ENCODE measurements around the gene LDHAL6B. TPM values are rescaled to one million over a fixed set of nuclear protein-coding genes. Genes with fewer than 3 reads are reported as not detected.

The LDHAL6B gene
- total RNA-seq, 1 donor from 2014 or later = not detected

DNA sequence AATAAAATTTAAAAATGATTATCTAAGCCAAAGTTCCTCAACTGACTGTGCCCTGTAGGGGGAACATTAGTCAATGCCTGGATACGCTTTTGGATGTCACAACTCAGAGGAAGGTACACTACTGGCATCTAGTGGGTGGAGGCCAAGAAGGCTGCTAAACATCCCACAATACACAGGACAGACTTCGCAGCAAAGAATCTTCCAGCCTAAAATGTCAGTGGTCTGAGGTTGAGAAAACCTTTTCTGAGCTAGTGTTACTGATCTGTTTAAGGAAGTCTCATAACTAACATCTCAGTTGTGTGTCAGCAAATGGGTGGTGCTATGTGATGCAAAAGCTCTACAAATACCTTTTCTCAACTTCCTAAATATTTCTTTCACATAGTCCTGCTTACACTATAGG is 20.9 kb upstream of the LDHAL6B start:
- no peak overlapping the region for H3K27ac Mint-ChIP-seq
- H3K4me3 Mint-ChIP-seq (ENCODE audit: low read depth) = no peak overlapping the region
- intact Hi-C loops (cut with micrococcal nuclease) = no loop called here
- peaks cover 52% of the 10 kb centered on the region for H3K36me3 Mint-ChIP-seq (ENCODE audit: low read depth)
- no peaks in the 10 kb centered on the region for H3K4me1 Mint-ChIP-seq (ENCODE audit: low read depth)
- peaks cover 2% of the 10 kb centered on the region for H3K27me3 Mint-ChIP-seq (ENCODE audit: low read depth)
- no peak for DNase-seq (ENCODE audit: low spot score)
- peaks cover 19% of the 10 kb centered on the region for H3K9me3 Mint-ChIP-seq

DNA sequence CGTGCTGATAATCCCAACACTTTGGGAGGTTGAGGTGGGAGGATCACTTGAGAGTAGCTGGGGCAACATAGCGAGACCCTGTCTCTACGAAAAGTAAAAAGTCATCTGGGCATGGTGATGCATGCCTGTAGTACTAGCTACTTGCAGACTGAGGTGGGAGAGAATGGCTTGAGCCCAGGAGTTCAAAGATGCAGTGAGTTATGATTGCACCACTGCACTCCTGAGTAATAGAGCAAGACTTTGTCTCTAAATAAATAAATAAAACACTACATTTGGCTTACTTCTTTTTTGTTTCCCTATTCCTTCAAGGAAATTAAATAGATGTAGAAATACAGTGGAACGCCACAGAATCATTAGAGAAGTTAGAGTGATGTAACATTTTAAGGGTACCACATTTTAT is 20.1 kb upstream of the LDHAL6B start:
- no peak overlapping the region for H3K4me3 Mint-ChIP-seq (ENCODE audit: low read depth)

DNA sequence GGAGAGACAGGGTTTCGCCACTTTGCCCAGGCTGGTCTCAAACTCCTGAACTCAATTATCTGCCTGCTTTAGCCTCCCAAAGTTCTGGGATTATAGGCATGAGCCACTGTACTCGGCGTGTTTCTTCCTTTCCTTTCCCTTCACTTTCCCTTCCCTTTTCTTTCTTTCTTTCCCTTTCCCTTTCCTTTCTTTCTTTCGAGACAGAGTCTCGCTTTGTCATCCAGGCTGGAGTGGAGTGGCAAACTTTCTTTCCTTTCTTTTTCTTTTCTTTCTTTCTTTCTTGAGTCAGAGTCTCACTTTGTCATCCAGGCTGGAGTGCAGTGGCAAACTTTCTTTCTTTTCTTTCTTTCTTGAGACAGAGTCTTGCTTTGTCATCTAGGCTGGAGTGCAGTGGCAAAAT is 17.4 kb upstream of the LDHAL6B start:
- H3K27ac Mint-ChIP-seq = no peak overlapping the region
- peaks cover 2% of the 10 kb centered on the region for H3K27me3 Mint-ChIP-seq (ENCODE audit: low read depth)
- intact Hi-C loops (cut with micrococcal nuclease) = no loop called here
- DNase-seq (ENCODE audit: low spot score) = no peak
- H3K9me3 Mint-ChIP-seq = no peaks in the 10 kb centered on the region
- peaks cover 34% of the 10 kb centered on the region for H3K36me3 Mint-ChIP-seq (ENCODE audit: low read depth)
- no peak overlapping the region for H3K4me3 Mint-ChIP-seq (ENCODE audit: low read depth)
- H3K4me1 Mint-ChIP-seq (ENCODE audit: low read depth) = no peaks in the 10 kb centered on the region

More for the DNA sequence above, 20.1 kb upstream of the LDHAL6B start:
- H3K27me3 Mint-ChIP-seq (ENCODE audit: low read depth) = peaks cover 2% of the 10 kb centered on the region
- H3K27ac Mint-ChIP-seq = no peak overlapping the region
- intact Hi-C loops (cut with micrococcal nuclease) = no loop called here
- peaks cover 13% of the 10 kb centered on the region for H3K9me3 Mint-ChIP-seq
- no peak for DNase-seq (ENCODE audit: low spot score)
- H3K4me1 Mint-ChIP-seq (ENCODE audit: low read depth) = no peaks in the 10 kb centered on the region
- peaks cover 50% of the 10 kb centered on the region for H3K36me3 Mint-ChIP-seq (ENCODE audit: low read depth)

DNA sequence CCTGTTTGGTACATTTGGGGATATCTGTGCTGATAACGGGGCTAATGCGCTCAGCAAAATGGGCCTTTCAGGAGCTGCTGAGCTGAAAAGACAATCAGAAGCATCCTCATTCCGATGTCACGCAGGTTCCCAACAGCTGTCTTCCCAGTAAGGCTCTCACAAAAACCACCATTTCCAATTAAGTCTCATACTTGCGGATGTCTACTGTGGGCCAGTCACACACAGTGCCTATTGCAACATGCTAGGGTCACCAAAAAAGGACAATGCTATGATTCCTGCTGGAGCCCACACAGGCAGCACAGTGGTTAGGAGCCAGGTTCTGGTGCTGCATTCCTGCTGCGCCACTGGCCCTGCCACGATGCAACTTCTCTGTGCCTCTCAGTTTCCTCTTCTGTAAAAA is 16.4 kb upstream of the LDHAL6B start:
- Mint-ChIP-seq H3K36me3 (ENCODE audit: low read depth) (peaks cover 32% of the 10 kb centered on the region), H3K27me3 (ENCODE audit: low read depth) (peaks cover 2% of the 10 kb centered on the region), H3K27ac (no peak overlapping the region), H3K4me1 (ENCODE audit: low read depth) (no peaks in the 10 kb centered on the region), H3K4me3 (ENCODE audit: low read depth) (no peak overlapping the region), H3K9me3 (no peaks in the 10 kb centered on the region)
- intact Hi-C loops (cut with micrococcal nuclease) = no loop called here
- DNase-seq (ENCODE audit: low spot score) = no peak

DNA sequence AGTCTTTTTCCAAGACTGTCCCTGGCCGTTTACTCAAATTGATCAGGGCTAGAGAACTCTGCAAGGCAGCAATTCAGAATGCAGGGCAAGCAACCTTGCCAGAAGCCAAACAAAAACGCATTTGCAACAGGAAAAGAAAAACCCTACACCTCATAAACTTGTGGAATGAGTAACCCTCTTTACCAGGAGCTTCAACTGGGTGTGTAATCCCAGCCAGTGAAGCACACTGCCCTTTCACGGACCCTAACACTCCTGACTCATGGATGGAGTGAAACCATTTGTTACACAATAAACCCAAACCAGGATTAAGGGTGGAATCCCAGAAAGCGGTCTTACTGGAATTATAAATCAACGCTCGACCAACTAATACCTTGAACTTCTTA is 14.8 kb upstream of the LDHAL6B start:
- Mint-ChIP-seq H3K4me1 (ENCODE audit: low read depth) (no peaks in the 10 kb centered on the region), H3K27ac (no peak overlapping the region), H3K36me3 (ENCODE audit: low read depth) (peaks cover 41% of the 10 kb centered on the region), H3K9me3 (no peaks in the 10 kb centered on the region), H3K27me3 (ENCODE audit: low read depth) (peaks cover 2% of the 10 kb centered on the region), H3K4me3 (ENCODE audit: low read depth) (no peak overlapping the region)
- DNase-seq (ENCODE audit: low spot score) = no peak
- intact Hi-C loops (cut with micrococcal nuclease) = no loop called here

DNA sequence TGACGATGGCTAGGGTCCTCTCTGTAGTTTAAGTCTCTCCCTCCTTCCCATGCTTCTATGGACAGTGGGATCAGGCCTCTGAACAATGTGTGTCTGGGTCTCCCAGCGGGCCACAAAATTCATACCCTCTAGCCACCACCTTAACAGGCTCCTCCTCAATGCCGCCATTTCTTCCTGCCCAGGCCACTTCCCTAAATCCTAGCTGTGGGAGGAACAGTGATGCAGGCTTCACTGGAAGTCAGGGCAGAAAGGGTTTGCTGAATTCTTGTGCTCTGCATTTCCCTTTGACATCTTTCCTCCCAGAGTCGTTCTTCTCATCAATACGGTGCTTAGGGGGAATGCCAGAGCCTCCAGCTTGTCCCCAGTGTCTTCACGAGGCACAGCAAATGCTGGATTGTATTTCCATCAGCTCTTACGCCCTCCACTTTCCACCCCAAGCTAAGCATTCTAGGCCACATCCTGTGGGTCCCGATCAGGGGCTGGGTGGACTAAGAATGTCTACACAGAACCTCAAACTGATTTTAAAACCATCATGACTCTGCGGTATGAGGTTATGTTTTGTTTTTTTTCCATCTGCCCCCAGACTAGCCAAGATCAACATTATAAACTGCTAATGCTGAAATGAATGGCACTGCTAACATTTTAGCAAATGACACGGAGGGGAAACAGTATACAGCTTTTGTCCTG is 11.9 kb upstream of the LDHAL6B start:
- Mint-ChIP-seq H3K36me3 (ENCODE audit: low read depth) (peaks cover 33% of the 10 kb centered on the region), H3K27me3 (ENCODE audit: low read depth) (peaks cover 2% of the 10 kb centered on the region), H3K4me3 (ENCODE audit: low read depth) (no peak overlapping the region), H3K4me1 (ENCODE audit: low read depth) (no peaks in the 10 kb centered on the region), H3K27ac (no peak overlapping the region), H3K9me3 (no peaks in the 10 kb centered on the region)
- intact Hi-C loops (cut with micrococcal nuclease) = no loop called here
- DNase-seq (ENCODE audit: low spot score) = no peak

DNA sequence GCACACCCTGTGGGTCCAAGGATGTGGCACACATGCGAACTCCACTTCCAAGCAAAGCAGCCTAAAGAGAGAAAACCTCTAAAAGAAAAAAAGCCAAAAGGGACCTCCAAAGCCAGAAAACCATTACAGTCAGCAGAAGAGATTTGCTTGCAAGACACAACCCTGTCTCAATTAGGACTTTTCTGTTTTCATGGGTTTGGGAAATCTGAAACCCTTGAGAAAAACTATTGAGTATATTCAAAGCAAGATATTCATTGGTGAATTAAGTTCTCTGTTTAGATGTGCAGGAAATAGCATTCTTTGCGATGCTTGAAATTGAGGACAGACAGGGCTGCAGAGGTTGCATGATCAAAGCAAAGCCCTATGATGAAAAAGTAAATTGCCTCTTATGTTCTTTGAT is 10.2 kb upstream of the LDHAL6B start:
- DNase-seq (ENCODE audit: low spot score) = no peak
- Mint-ChIP-seq H3K27ac (no peak overlapping the region), H3K9me3 (no peaks in the 10 kb centered on the region), H3K27me3 (ENCODE audit: low read depth) (peaks cover 2% of the 10 kb centered on the region), H3K4me3 (ENCODE audit: low read depth) (no peak overlapping the region), H3K4me1 (ENCODE audit: low read depth) (no peaks in the 10 kb centered on the region), H3K36me3 (ENCODE audit: low read depth) (peaks cover 33% of the 10 kb centered on the region)
- intact Hi-C loops (cut with micrococcal nuclease) = no loop called here

DNA sequence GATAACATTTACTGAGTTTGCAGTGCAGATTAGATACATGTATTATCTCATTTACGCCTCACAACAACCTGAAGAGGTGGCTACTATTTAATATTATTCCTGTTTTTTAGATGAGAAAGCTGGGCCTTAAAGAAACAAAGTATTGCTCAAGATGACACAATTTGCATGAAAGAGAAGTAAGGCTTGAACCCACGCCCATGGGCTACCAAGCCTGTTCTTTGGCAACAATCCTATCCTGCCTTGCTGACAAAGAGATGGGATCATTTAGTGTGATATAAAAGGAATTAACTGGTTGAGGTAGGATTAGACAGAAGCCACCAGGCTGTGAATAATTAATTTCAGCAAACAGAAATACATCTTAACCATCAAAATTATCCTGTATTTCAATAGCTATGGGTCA is 9.2 kb upstream of the LDHAL6B start:
- H3K4me1 Mint-ChIP-seq (ENCODE audit: low read depth) = no peaks in the 10 kb centered on the region
- peaks cover 2% of the 10 kb centered on the region for H3K27me3 Mint-ChIP-seq (ENCODE audit: low read depth)
- no peaks in the 10 kb centered on the region for H3K9me3 Mint-ChIP-seq
- H3K27ac Mint-ChIP-seq = no peak overlapping the region
- DNase-seq (ENCODE audit: low spot score) = no peak
- H3K4me3 Mint-ChIP-seq (ENCODE audit: low read depth) = no peak overlapping the region
- intact Hi-C loops (cut with micrococcal nuclease) = no loop called here
- peaks cover 30% of the 10 kb centered on the region for H3K36me3 Mint-ChIP-seq (ENCODE audit: low read depth)

DNA sequence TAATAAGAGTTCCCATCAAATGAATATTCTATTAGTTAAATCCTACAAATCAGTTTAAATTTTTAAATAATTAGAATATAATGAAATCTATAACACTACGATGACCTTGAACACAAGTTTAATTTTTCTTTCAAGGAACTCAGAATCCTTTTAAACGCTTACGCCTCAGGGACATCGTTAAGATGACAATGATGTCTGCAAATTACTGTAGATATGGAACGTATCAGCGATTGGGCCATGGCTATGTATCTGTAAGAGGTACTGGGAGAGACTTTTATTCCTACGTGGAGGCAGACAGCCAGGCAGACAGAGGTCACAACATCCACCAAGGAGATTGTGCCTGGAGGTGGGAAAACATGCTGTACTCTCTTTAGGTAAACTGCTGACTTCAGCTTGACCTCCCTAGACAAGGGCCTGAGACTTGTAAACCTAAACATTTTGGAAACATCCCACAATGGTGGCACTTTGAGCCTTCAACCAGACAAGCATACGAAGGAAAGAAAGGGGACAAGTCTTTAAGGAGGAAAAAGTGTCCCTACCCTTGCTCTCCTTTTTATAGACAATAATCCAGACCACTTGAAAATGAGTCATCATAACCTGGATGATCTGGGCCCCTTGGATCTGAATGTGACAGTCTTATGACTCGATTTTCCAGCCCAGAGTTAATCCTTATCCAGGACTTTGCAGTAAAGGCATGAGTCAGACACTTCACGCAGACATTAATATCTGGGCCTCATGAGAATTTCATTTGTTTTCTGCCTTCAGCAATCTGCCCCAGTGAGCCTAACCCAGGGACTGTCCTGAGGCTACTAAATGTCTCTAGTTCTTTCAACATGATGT is 6.8 kb upstream of the LDHAL6B start:
- peaks cover 2% of the 10 kb centered on the region for H3K27me3 Mint-ChIP-seq (ENCODE audit: low read depth)
- no peak for DNase-seq (ENCODE audit: low spot score)
- intact Hi-C loops (cut with micrococcal nuclease) = no loop called here
- H3K27ac Mint-ChIP-seq = no peak overlapping the region
- no peak overlapping the region for H3K4me3 Mint-ChIP-seq (ENCODE audit: low read depth)
- H3K9me3 Mint-ChIP-seq = no peaks in the 10 kb centered on the region
- no peaks in the 10 kb centered on the region for H3K4me1 Mint-ChIP-seq (ENCODE audit: low read depth)
- H3K36me3 Mint-ChIP-seq (ENCODE audit: low read depth) = peaks cover 34% of the 10 kb centered on the region

DNA sequence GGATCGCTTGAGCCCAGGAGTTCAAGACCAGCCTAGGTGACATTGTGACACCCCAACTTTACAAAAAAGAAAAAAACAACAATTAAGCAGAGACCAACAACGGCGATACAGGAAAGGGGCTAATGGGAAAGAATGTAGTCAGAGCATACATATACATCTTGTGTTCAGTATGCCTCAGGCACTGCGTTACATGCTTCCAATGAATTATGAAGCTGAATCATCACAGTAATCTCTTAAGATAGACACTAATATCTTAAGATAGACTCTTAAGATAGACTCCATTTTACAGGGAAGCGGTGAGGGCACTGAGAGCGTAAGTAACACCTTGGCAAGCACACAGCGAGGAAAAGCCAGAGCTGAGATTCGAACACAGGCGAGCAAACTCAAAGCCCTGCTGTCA is 6.1 kb upstream of the LDHAL6B start:
- no peak for DNase-seq (ENCODE audit: low spot score)
- H3K4me1 Mint-ChIP-seq (ENCODE audit: low read depth) = peaks cover under 1% of the 10 kb centered on the region
- no peak overlapping the region for H3K27ac Mint-ChIP-seq
- H3K9me3 Mint-ChIP-seq = no peaks in the 10 kb centered on the region
- intact Hi-C loops (cut with micrococcal nuclease) = no loop called here
- H3K36me3 Mint-ChIP-seq (ENCODE audit: low read depth) = peaks cover 32% of the 10 kb centered on the region
- peaks cover 2% of the 10 kb centered on the region for H3K27me3 Mint-ChIP-seq (ENCODE audit: low read depth)
- H3K4me3 Mint-ChIP-seq (ENCODE audit: low read depth) = no peak overlapping the region

DNA sequence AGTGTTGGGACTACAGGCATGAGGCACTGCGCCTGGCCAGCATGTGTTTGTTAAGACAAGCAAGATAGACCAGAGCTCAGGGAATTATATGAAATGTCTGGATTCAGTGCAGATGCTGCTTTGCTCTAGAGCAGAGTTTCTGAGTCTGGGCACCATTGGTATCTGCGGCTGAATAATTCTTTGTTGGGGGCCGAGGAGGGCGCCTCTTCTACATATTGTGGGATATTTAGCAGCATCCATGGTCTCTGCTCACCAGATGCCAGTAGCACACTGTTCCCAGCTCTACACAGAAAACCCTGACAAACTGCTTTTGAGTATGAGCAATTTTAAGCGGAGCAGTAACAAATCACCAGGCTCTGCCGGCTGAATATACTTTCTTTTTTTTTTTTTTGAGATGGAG is 3.6 kb upstream of the LDHAL6B start:
- H3K27ac Mint-ChIP-seq = no peak overlapping the region
- peaks cover 46% of the 10 kb centered on the region for H3K36me3 Mint-ChIP-seq (ENCODE audit: low read depth)
- no peaks in the 10 kb centered on the region for H3K27me3 Mint-ChIP-seq (ENCODE audit: low read depth)
- H3K4me3 Mint-ChIP-seq (ENCODE audit: low read depth) = no peak overlapping the region
- H3K9me3 Mint-ChIP-seq = no peaks in the 10 kb centered on the region
- no peak for DNase-seq (ENCODE audit: low spot score)
- intact Hi-C loops (cut with micrococcal nuclease) = no loop called here
- H3K4me1 Mint-ChIP-seq (ENCODE audit: low read depth) = peaks cover 5% of the 10 kb centered on the region

DNA sequence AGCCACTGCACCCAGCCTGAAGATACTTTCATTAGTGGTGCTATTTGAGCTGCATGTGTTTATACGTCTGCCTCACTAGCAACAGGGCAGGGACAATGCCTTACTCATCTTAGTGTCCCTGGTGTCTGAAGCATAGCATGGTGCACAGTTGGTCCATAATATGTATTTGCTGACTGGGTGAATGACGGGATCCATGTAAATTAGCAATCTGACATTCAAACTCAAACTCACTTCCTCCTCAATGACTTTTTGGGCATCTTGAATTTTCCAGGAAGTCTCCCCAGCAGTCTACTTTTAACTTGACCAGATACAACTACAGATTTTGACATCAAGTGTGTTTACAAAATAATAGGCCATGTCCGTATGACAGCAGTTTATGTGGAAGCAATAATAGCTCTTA is 3.0 kb upstream of the LDHAL6B start:
- no peak overlapping the region for H3K27ac Mint-ChIP-seq
- H3K4me1 Mint-ChIP-seq (ENCODE audit: low read depth) = peaks cover 5% of the 10 kb centered on the region
- H3K36me3 Mint-ChIP-seq (ENCODE audit: low read depth) = peaks cover 49% of the 10 kb centered on the region

DNA sequence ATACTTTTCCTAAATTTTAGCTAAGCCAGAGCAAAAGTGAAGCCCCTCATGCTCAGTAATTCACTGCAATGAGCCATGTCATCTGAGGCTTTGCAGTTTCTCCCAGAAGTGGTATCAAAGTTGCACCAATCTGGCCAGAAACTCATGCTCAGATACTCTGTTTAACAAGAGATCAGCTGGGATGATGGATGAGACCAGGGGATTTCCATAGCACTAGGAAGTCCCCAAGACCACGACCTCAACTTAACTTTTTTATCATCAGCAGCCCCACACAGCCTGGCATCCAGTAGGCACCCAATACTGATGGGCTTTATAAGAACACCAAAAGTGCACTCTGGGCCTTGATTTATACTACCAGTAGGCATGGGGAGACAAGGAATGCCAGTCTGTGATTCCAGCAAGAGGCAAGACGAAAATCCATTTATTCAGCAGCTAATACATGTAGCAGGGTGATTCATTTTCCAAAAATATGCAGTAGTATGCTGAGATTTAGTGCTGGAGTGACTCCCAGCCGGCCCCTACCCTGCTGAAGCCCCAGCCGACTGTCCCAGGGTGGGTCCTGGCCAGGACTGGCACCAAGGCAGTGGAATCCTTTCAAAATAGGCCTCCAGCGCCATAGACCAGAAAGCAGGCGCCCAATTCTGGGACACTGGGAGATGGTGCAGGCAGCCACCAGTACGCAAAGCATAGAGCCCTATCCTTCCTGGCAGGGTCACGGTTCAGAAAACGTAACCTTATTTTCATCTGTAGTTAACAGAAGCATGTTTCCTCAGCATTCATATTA is 612 bp upstream of the LDHAL6B start:
- Mint-ChIP-seq H3K9me3 (no peaks in the 10 kb centered on the region), H3K4me3 (ENCODE audit: low read depth) (no peak overlapping the region), H3K4me1 (ENCODE audit: low read depth) (peaks cover 5% of the 10 kb centered on the region), H3K27me3 (ENCODE audit: low read depth) (no peaks in the 10 kb centered on the region), H3K36me3 (ENCODE audit: low read depth) (peaks cover 46% of the 10 kb centered on the region), H3K27ac (no peak overlapping the region)
- intact Hi-C loops (cut with micrococcal nuclease) = no loop called here
- DNase-seq (ENCODE audit: low spot score) = no peak

More for the DNA sequence above, 3.0 kb upstream of the LDHAL6B start:
- intact Hi-C loops (cut with micrococcal nuclease) = no loop called here
- DNase-seq (ENCODE audit: low spot score) = no peak
- Mint-ChIP-seq H3K27me3 (ENCODE audit: low read depth) (no peaks in the 10 kb centered on the region), H3K4me3 (ENCODE audit: low read depth) (no peak overlapping the region), H3K9me3 (no peaks in the 10 kb centered on the region)
